Right lobe of liver (tissue), 6 donors: ENCODE results near the gene C2orf49. TPM values are rescaled to one million over a fixed set of nuclear protein-coding genes. Genes with fewer than 3 reads are reported as not detected.

Experiments
- ATAC-seq, 4 donors: fragments of 200-7000 bp; cut with Tn5 transposase; one replicate each; pipeline ENCODE4 v1.9.1; 2020; ENCODE audit warnings: mild to moderate bottlenecking in 4 of 4, moderate library complexity in 4 of 4
- DNase-seq, 3 donors: peaks; one replicate each; pipeline ENCODE4 v3.0.0-alpha.2; 2020
- H3K27ac ChIP-seq, 3 donors: fragments of 200-600 bp; one replicate each; pipeline ENCODE4 v1.8.0; 2022
- H3K27me3 ChIP-seq, 2 donors: fragments of 200-600 bp; one replicate each; pipeline ENCODE4 v1.8.0; 2022
- H3K36me3 ChIP-seq, 4 donors: fragments of 200-600 bp; sonication (generic) in 1 of 4; one replicate each; pipeline versions ENCODE4 v1.5.1 to v1.8.0; 2017 to 2022; ENCODE audit warnings: control low read depth in 1 of 4
- H3K4me1 ChIP-seq, 4 donors: fragments of 200-600 bp; sonication (generic) in 1 of 4; one replicate each; pipeline versions ENCODE4 v1.5.1 to v1.8.0; 2017 to 2022; ENCODE audit warnings: control low read depth in 1 of 4
- H3K4me3 ChIP-seq, 3 donors: fragments of 200-600 bp; one replicate each; pipeline ENCODE4 v1.8.0; 2022
- H3K9me3 ChIP-seq, 4 donors: fragments of 200-600 bp; sonication (generic) in 1 of 4; one replicate each; pipeline versions ENCODE4 v1.5.1 to v1.8.0; 2017 to 2022; ENCODE audit warnings: control low read depth in 1 of 4
- CTCF ChIP-seq, 4 donors: fragments of 200-600 bp in 3 of 4; fragments of 450-650 bp in 1 of 4; IDR thresholded peaks; one replicate each; pipeline versions ENCODE4 v1.5.1 to v1.8.0; 2016 to 2022; ENCODE audit warnings: antibody characterized with exemption in 4 of 4, mild to moderate bottlenecking in 2 of 4
- POLR2A ChIP-seq: fragments of 450-650 bp; IDR thresholded peaks from one replicate; pipeline ENCODE4 v1.6.1; 2017; ENCODE audit warnings: antibody characterized with exemption, mild to moderate bottlenecking
- WGBS: methylation state at CpG from one replicate; pipeline ENCODE4 v1.1.6; 2018; ENCODE audit warnings: low coverage, low lambda C conversion rate; ENCODE audit not compliant: insufficient coverage; ENCODE audit errors: missing lambda C conversion rate; 5-methylcytosine and 5-hydroxymethylcytosine counted together
- intact Hi-C, 2 donors: fragments of 100-400 bp; cut with DNase I; formaldehyde crosslinking; loops; one replicate each; pipeline versions ENCODE4 v1.11.2 to v1.14.1; 2022
- total RNA-seq, 6 experiments: library from RNA; depleted of rRNA in 2 of 6; stranded (reverse); fragments of >200 nt in 2 of 6; fragmentation: NEBNext Ultra II Directional in 3 of 6; extraction: Animal tissue kit (Norgen Biotek cat#: 25700) in 3 of 6; gene quantifications; one replicate each; pipeline versions ENCODE4 v1.1.0 to v1.2.4, GENCODE V29; 2016 to 2023
- donor health status: DM: no; HTN: yes; CAD: no.
- donor health status: DM: no; HTN: no; CAD: no.
- donor health status: DM: no; HTN: no; CAD: no.
- donor health status: DM: no; HTN: yes; CAD: no.
- donor health status: DM: no; HTN: yes; CAD: no.

Gene C2orf49
- total RNA-seq, 6 experiments from 2014 or later: 3.9 to 7.4 (median 6.4) TPM

- Histone ChIP-seq H3K27me3 (no peaks in the 10 kb centered on the region), H3K4me3 (no peak overlapping the region), H3K36me3 (peaks cover 0 to 6% (median 0%) of the 10 kb centered on the region in 4 donors), H3K9me3 (no peaks in the 10 kb centered on the region), H3K4me1 (no peaks in the 10 kb centered on the region), H3K27ac (no peak overlapping the region)
- ATAC-seq (no peak), DNase-seq (no peak)
- intact Hi-C loops: no loop called here
- no peak for TF ChIP-seq POLR2A
- no peak for TF ChIP-seq CTCF (IDR thresholded peaks at IDR 0.05)
- 100% methylated on average over 5 of the region's 5 CpGs for WGBS
Observed at GRCh38 chr2:105382177-105382576, 44.8 kb downstream of the C2orf49 start.

- 61% methylated on average over 8 of the region's 8 CpGs for WGBS
- DNase-seq: no peak
- no peaks in the 10 kb centered on the region for H3K27me3 ChIP-seq
- TF ChIP-seq CTCF (IDR thresholded peaks at IDR 0.05) (no peak), POLR2A (no peak)
- no peaks in the 10 kb centered on the region for H3K4me1 ChIP-seq
- no peak overlapping the region for H3K4me3 ChIP-seq
- intact Hi-C loops: no loop called here
- H3K9me3 ChIP-seq: no peaks in the 10 kb centered on the region
- no peak overlapping the region for H3K27ac ChIP-seq
- H3K36me3 ChIP-seq: peaks cover 0 to 6% (median 0%) of the 10 kb centered on the region in 4 donors
- ATAC-seq: no peak
Observed at GRCh38 chr2:105383432-105384166, 46.3 kb downstream of the C2orf49 start.

- no peak overlapping the region for H3K27ac ChIP-seq
- TF ChIP-seq POLR2A (no peak), CTCF (IDR thresholded peaks at IDR 0.05) (peak in 1 of 4 donors; percentile 4)
- ATAC-seq (no peak), DNase-seq (no peak)
- no peaks in the 10 kb centered on the region for H3K27me3 ChIP-seq
- no peaks in the 10 kb centered on the region for H3K4me1 ChIP-seq
- peaks cover 0 to 6% (median 0%) of the 10 kb centered on the region in 4 donors for H3K36me3 ChIP-seq
- H3K4me3 ChIP-seq: no peak overlapping the region
- H3K9me3 ChIP-seq: no peaks in the 10 kb centered on the region
- WGBS: 56% methylated on average over 6 of the region's 7 CpGs
- intact Hi-C loops: no loop called here
Observed at GRCh38 chr2:105384216-105384615, 46.9 kb downstream of the C2orf49 start.

- 69% methylated on average over 4 of the region's 5 CpGs for WGBS
- no peak overlapping the region for H3K4me3 ChIP-seq
- H3K9me3 ChIP-seq: no peaks in the 10 kb centered on the region
- TF ChIP-seq POLR2A (no peak), CTCF (IDR thresholded peaks at IDR 0.05) (no peak)
- no peak overlapping the region for H3K27ac ChIP-seq
- H3K4me1 ChIP-seq: no peaks in the 10 kb centered on the region
- peaks cover 0 to 6% (median 0%) of the 10 kb centered on the region in 4 donors for H3K36me3 ChIP-seq
- ATAC-seq (no peak), DNase-seq (no peak)
- H3K27me3 ChIP-seq: no peaks in the 10 kb centered on the region
- intact Hi-C loops: no loop called here
Observed at GRCh38 chr2:105384861-105385260, 47.5 kb downstream of the C2orf49 start.
